ENCODE data around the gene NAALADL2. TPM values are rescaled to one million over a fixed set of nuclear protein-coding genes. Genes with fewer than 3 reads are reported as not detected.
"Not testable (repeated sequence)": the region's sequence is repeated elsewhere in the genome, so short reads cannot be mapped to it uniquely, and the experiment has no call there.

NAALADL2 gene
- total RNA-seq, 1 donor from 2014 or later: 2.9 TPM

- DNase-seq (ENCODE audit: low read depth): no peak
- no peak for TF ChIP-seq CTCF (IDR thresholded peaks at IDR 0.05; ENCODE audit: insufficient read depth, low read length, poor library complexity, severe bottlenecking)
- H3K4me3 ChIP-seq (ENCODE audit: low read depth, low read length): no peak overlapping the region
- no peaks in the 10 kb centered on the region for H3K36me3 ChIP-seq (ENCODE audit: control insufficient read depth, insufficient read depth, low read length)
- no peaks in the 10 kb centered on the region for H3K27me3 ChIP-seq (ENCODE audit: control insufficient read depth, insufficient read depth, low read length)
These were observed 218.1 kb downstream of the NAALADL2 start for GRCh38 chr3:175077216-175077615.

- H3K27me3 ChIP-seq (ENCODE audit: control insufficient read depth, insufficient read depth, low read length): no peaks in the 10 kb centered on the region
- DNase-seq (ENCODE audit: low read depth): no peak
These were observed 223.5 kb downstream of the NAALADL2 start for GRCh38 chr3:175082631-175083030.

GRCh38 chr3:175087128-175087527, 228.0 kb downstream of the NAALADL2 start:
- not testable (repeated sequence) for H3K36me3 ChIP-seq (ENCODE audit: control insufficient read depth, insufficient read depth, low read length); H3K4me3 ChIP-seq (ENCODE audit: low read depth, low read length); DNase-seq (ENCODE audit: low read depth); H3K27me3 ChIP-seq (ENCODE audit: control insufficient read depth, insufficient read depth, low read length)

More at GRCh38 chr3:175082631-175083030, 223.5 kb downstream of the NAALADL2 start:
- Histone ChIP-seq H3K36me3 (ENCODE audit: control insufficient read depth, insufficient read depth, low read length) (no peaks in the 10 kb centered on the region), H3K4me3 (ENCODE audit: low read depth, low read length) (no peak overlapping the region)
- TF ChIP-seq CTCF (IDR thresholded peaks at IDR 0.05; ENCODE audit: insufficient read depth, low read length, poor library complexity, severe bottlenecking): no peak

GRCh38 chr3:175088766-175089380, 229.7 kb downstream of the NAALADL2 start:
- no peak for DNase-seq (ENCODE audit: low read depth)
- no peak for TF ChIP-seq CTCF (IDR thresholded peaks at IDR 0.05; ENCODE audit: insufficient read depth, low read length, poor library complexity, severe bottlenecking)
- Histone ChIP-seq H3K4me3 (ENCODE audit: low read depth, low read length) (no peak overlapping the region), H3K27me3 (ENCODE audit: control insufficient read depth, insufficient read depth, low read length) (no peaks in the 10 kb centered on the region), H3K36me3 (ENCODE audit: control insufficient read depth, insufficient read depth, low read length) (no peaks in the 10 kb centered on the region)

- no peak for DNase-seq (ENCODE audit: low read depth)
- no peaks in the 10 kb centered on the region for H3K36me3 ChIP-seq (ENCODE audit: control insufficient read depth, insufficient read depth, low read length)
- no peak overlapping the region for H3K4me3 ChIP-seq (ENCODE audit: low read depth, low read length)
- no peak for TF ChIP-seq CTCF (IDR thresholded peaks at IDR 0.05; ENCODE audit: insufficient read depth, low read length, poor library complexity, severe bottlenecking)
- no peaks in the 10 kb centered on the region for H3K27me3 ChIP-seq (ENCODE audit: control insufficient read depth, insufficient read depth, low read length)
These were observed 232.4 kb downstream of the NAALADL2 start for GRCh38 chr3:175091426-175092114.

GRCh38 chr3:175093748-175094147, 234.6 kb downstream of the NAALADL2 start:
- H3K4me3 ChIP-seq (ENCODE audit: low read depth, low read length): no peak overlapping the region
- no peak for DNase-seq (ENCODE audit: low read depth)
- H3K36me3 ChIP-seq (ENCODE audit: control insufficient read depth, insufficient read depth, low read length): no peaks in the 10 kb centered on the region
- TF ChIP-seq CTCF (IDR thresholded peaks at IDR 0.05; ENCODE audit: insufficient read depth, low read length, poor library complexity, severe bottlenecking): no peak
- H3K27me3 ChIP-seq (ENCODE audit: control insufficient read depth, insufficient read depth, low read length): no peaks in the 10 kb centered on the region

Data from kidney epithelial cell (primary cell).